ENCODE measurements around the gene RASGRF1. TPM values are rescaled to one million over a fixed set of nuclear protein-coding genes. Genes with fewer than 3 reads are reported as not detected.

RASGRF1 gene
- total RNA-seq, 2 experiments from 2014 or later: not detected

DNA sequence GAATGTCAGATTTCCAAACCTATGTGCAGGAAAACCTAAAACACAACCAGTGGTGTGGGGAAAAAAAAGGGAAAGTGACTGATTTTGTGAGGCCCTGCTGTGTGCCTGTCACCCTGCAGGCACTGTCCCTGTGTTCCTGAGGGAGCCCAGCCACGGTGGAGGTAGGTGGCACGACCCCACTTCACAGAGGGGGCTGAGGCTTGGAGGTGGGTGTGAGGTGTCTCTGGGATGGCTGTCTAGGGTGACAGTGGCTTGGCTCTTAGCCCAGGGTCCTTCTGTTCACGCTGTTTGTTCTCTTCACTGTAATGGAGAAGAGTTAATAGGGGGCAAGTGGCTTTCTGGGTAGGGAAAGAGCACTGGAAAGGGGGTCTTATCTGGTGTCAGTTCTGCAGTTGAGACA lies 22.6 kb downstream of the RASGRF1 start:
- ATAC-seq (ENCODE audit: low read depth) (no peak), DNase-seq (no peak)
- H3K9me3 Mint-ChIP-seq: no peaks in the 10 kb centered on the region
- no peak overlapping the region for H3K27ac Mint-ChIP-seq
- peaks cover 5% of the 10 kb centered on the region for H3K27me3 Mint-ChIP-seq
- no peaks in the 10 kb centered on the region for H3K36me3 Mint-ChIP-seq
- no peaks in the 10 kb centered on the region for H3K4me1 Mint-ChIP-seq
- H3K4me3 Mint-ChIP-seq: no peak overlapping the region
- POLR2A ChIA-PET: no interaction called here

DNA sequence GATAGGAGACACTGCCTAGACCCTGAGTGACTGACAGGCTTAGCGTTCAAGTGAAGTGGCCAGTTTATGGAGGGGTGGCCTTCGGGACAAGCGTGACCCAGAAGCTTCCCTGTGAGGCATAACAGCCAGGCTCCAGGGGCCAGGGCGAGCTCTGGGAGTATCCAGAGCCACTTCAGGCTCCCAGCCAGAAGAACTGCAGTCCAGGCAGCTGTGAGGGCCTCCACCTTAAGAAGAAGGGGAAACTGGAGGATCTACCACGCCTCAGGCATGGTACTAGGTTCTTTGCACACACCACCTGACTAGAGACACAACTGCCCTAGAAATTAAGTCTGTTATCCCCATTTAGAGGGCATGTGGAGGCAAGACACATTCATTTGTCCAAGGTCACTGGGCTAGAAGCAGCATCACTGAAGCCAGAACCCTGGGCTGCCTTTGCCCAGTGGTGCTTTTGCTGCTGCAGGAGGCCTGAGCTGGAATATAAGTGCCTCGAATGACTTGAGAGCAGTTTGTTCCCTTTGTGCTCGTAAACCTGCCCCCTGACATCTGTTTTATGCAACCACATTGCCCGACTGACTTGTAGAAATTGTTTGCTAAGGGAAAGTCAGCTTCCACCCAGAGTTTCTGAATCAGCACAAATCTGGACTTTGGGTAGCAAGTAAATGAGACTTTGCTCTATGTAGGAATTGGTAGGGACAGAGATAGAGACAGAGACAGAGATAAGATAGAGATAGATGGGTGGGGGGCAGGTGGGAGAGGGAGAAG lies 23.3 kb downstream of the RASGRF1 start:
- Mint-ChIP-seq H3K9me3 (no peaks in the 10 kb centered on the region), H3K36me3 (no peaks in the 10 kb centered on the region), H3K4me1 (no peaks in the 10 kb centered on the region), H3K27me3 (peaks cover 5% of the 10 kb centered on the region), H3K27ac (no peak overlapping the region), H3K4me3 (no peak overlapping the region)
- POLR2A ChIA-PET: no interaction called here
- DNase-seq (no peak), ATAC-seq (ENCODE audit: low read depth) (no peak)

DNA sequence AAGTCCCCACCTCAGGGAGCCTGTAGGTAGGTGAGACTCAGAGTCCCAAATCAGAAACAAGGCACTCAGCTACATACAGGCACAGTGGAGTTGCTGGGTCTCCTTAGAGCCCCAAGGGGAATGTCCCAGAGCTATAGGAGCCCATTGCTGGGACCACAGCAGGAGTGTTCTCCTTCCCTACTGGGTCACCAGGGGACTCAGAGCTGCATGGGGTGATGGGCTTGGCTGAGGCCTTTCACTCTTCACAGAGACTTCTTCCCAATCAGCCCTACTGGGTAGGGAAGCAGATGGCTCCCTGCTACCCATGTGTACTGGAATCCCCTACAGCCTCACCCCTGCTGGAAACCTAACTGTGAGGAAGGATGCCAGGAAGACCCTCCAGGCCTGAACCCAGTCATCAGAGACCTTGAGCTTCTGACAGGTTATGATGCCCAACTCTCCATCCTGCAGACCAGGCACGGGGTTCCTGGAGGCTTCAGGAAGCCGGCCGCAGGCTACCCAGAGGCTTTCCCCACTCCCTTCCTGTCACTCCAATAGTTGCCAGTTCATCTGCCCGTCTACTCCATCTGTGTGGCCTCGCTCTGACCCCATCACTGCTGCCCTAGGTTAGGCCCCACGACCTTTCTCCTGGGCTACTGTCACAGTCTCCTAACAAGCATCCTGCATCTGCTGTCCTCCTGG lies 24.0 kb downstream of the RASGRF1 start:
- ATAC-seq (ENCODE audit: low read depth) (no peak), DNase-seq (no peak)
- H3K27ac Mint-ChIP-seq: no peak overlapping the region
- no peaks in the 10 kb centered on the region for H3K36me3 Mint-ChIP-seq
- H3K9me3 Mint-ChIP-seq: no peaks in the 10 kb centered on the region
- POLR2A ChIA-PET: no interaction called here
- no peak overlapping the region for H3K4me3 Mint-ChIP-seq
- no peaks in the 10 kb centered on the region for H3K4me1 Mint-ChIP-seq
- H3K27me3 Mint-ChIP-seq: peaks cover 5% of the 10 kb centered on the region

DNA sequence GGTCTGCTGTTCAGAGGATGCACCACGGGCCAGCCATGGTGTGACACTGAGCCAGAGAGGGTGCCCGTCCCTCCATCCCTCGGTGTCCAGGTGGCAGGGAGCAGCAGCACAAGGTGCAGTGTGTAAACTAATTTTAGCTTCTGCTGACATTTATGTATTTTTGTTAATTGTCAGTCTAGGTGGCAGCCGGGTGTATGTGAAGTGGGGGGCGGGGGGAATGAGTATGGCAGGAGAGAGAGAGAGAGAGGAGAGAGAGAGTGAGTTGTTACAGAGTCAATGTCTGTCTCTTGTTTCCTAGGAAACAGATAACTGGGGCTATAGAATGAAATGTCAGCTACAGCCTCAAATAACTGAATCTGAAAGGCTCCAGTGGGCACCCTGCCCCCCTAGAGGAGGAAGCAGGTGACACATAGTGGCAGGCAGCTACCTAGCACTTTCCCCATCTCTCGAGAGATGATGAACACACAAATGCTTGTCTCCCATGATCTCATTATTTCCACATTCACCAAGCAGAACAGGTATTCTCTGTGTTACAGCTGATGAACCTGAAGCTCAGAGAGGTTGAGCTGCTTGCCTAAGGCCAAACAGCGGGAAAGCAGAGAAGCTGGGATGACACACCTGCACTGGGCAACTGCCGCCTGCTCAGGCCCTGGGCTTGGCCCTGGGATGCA lies 24.7 kb downstream of the RASGRF1 start:
- Mint-ChIP-seq H3K4me1 (no peaks in the 10 kb centered on the region), H3K27ac (no peak overlapping the region), H3K36me3 (no peaks in the 10 kb centered on the region), H3K4me3 (no peak overlapping the region), H3K9me3 (no peaks in the 10 kb centered on the region), H3K27me3 (peaks cover 5% of the 10 kb centered on the region)
- ATAC-seq (ENCODE audit: low read depth) (no peak), DNase-seq (no peak)
- POLR2A ChIA-PET: no interaction called here

DNA sequence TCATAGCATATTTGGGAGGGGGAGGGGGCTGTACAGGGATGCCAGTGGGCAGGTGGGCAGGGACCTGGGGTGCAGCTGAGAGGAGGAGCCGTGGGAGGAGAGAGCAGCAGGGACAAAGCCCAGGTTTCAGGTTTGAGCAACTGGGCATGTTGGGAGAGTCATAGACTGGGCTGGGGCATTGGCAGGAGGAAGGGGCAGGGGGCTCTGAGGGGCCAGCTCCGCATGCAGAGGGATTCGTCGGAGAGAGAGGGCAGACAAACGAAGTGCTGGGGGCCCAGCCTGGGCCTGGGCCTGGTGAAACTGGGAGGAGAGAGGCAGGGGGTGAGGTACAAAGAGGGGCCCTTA lies 25.2 kb downstream of the RASGRF1 start:
- peaks cover 5% of the 10 kb centered on the region for H3K27me3 Mint-ChIP-seq
- no peak overlapping the region for H3K4me3 Mint-ChIP-seq
- H3K36me3 Mint-ChIP-seq: no peaks in the 10 kb centered on the region
- no peaks in the 10 kb centered on the region for H3K9me3 Mint-ChIP-seq
- POLR2A ChIA-PET: no interaction called here
- H3K4me1 Mint-ChIP-seq: no peaks in the 10 kb centered on the region
- no peak for DNase-seq
- ATAC-seq (ENCODE audit: low read depth): no peak
- no peak overlapping the region for H3K27ac Mint-ChIP-seq

DNA sequence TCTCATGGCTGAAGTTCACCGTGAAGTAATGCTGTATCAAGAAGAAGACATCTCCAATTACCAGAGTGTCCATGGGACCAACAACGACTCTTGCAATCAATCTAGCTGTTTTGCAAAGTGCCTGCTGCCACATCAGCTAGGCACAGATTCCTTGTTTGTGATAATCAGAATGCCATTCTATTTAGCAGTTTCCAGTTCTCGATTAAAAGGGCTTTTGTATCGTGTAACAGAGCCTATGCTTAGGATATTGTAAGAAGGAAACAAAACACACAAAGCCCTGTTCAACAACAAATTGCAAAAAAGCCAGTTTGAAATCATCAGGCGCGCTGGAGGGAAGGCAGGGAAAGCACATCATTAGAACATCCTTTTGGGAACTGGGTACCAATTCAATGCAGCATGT lies 26.1 kb downstream of the RASGRF1 start:
- H3K4me3 Mint-ChIP-seq: no peak overlapping the region
- no peaks in the 10 kb centered on the region for H3K36me3 Mint-ChIP-seq
- no peaks in the 10 kb centered on the region for H3K9me3 Mint-ChIP-seq
- no peak for ATAC-seq (ENCODE audit: low read depth)
- no peaks in the 10 kb centered on the region for H3K4me1 Mint-ChIP-seq
- H3K27me3 Mint-ChIP-seq: peaks cover 8% of the 10 kb centered on the region
- no peak overlapping the region for H3K27ac Mint-ChIP-seq
- DNase-seq: no peak
- POLR2A ChIA-PET: no interaction called here

DNA sequence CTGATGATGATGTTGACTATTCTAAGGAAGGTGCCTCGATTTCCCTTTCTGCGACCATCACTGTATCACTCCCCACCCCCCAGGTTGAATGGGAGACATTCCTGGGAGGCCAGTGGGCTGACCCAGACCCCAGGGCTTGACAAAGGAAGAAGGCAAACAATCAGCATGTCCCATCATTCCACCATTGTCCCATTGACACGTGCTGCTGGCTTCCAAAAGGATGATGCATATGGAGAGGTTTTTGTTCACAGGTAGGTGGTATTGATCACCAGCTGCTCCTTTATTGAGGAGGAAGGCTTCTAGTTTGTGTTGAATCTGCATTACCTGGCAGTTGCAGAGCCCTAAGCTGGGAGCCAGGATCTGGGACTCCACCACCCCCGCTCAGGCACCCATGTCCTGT lies 30.4 kb downstream of the RASGRF1 start:
- H3K27ac Mint-ChIP-seq: no peak overlapping the region
- DNase-seq (no peak), ATAC-seq (ENCODE audit: low read depth) (no peak)
- POLR2A ChIA-PET: no interaction called here
- H3K27me3 Mint-ChIP-seq: peaks cover 13% of the 10 kb centered on the region
- no peaks in the 10 kb centered on the region for H3K9me3 Mint-ChIP-seq
- H3K36me3 Mint-ChIP-seq: no peaks in the 10 kb centered on the region
- H3K4me1 Mint-ChIP-seq: no peaks in the 10 kb centered on the region
- H3K4me3 Mint-ChIP-seq: no peak overlapping the region

DNA sequence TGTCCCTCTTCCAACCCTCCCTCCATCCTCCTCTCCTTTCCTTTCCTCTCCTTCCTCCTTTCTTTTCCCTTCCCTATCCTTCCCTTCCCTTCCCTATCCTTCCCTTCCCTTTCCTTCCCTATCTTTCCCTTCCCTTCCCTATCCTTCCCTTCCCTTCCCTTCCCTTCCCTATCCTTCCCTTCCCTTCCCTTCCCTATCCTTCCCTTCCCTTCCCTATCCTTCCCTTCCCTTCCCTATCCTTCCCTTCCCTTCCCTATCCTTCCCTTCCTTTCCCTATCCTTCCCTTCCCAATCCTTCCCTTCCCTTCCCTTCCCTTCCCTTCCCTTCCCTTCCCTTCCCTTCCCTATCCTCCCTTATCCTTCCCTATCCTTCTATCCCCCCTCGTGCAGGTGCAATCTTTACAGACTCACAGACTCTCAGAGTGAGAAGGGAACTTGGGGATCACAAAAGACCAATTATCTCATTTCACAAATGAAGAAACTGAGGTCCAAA lies 31.5 kb downstream of the RASGRF1 start:
- Mint-ChIP-seq H3K36me3 (no peaks in the 10 kb centered on the region), H3K27me3 (peaks cover 11% of the 10 kb centered on the region), H3K4me3 (no peak overlapping the region), H3K27ac (no peak overlapping the region), H3K4me1 (no peaks in the 10 kb centered on the region), H3K9me3 (no peaks in the 10 kb centered on the region)
- POLR2A ChIA-PET: no interaction called here
- no peak for DNase-seq
- no peak for ATAC-seq (ENCODE audit: low read depth)

DNA sequence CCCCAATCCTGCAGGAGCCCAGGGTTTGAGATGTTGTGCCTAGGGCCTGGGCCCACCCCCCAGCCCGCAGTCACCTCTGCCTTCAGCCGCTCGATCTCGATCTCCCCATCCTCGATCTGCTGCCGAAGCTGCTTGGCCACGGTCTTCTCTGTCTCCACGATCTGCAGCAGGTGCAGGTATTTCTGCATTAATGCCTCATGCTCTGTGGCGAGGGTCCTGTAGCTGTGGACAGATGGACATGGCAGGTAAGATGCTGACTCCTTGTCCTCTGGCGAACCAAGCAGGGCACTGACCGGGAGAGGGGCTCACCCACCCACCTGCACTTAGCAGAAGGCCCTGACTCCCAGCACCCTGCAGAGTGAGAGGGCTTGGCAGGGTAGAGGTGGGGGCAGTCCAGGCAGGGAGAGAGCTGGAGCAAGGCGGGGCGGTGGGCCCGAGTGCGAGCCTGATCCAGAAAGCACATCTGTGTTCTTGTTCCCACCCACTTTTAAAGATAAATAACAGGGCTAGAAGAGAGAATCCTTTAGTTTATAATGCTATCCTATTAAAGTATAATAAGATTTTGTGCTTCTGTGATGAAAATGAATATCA lies 32.2 kb downstream of the RASGRF1 start:
- POLR2A ChIA-PET: no interaction called here
- H3K36me3 Mint-ChIP-seq: no peaks in the 10 kb centered on the region
- no peaks in the 10 kb centered on the region for H3K4me1 Mint-ChIP-seq

DNA sequence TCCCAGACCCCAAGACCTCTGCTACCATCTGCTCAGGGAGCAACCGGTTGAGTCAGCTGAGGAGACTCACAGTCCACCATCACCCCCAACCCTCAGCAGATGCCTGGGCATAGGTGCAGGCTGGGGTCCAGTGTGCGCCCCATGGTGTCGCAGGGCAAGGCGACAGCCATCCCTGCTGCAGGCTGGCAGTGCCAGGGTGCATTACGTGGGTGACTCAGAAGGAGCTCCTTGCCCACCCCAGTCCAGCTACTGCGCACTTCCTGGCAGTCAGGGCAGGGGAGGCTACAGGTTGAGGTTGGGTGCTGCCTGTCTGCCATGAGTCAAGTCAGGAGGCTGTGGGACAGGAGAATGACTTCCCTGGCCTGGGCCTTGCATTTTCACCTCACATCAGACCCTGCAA lies 33.5 kb downstream of the RASGRF1 start:
- POLR2A ChIA-PET: no interaction called here
- H3K27me3 Mint-ChIP-seq: peaks cover 13% of the 10 kb centered on the region
- no peaks in the 10 kb centered on the region for H3K4me1 Mint-ChIP-seq
- DNase-seq (no peak), ATAC-seq (ENCODE audit: low read depth) (no peak)
- no peak overlapping the region for H3K27ac Mint-ChIP-seq
- H3K4me3 Mint-ChIP-seq: no peak overlapping the region
- no peaks in the 10 kb centered on the region for H3K36me3 Mint-ChIP-seq
- no peaks in the 10 kb centered on the region for H3K9me3 Mint-ChIP-seq

More for the DNA sequence above, 32.2 kb downstream of the RASGRF1 start:
- Mint-ChIP-seq H3K27ac (no peak overlapping the region), H3K9me3 (no peaks in the 10 kb centered on the region), H3K27me3 (peaks cover 13% of the 10 kb centered on the region), H3K4me3 (no peak overlapping the region)
- ATAC-seq (ENCODE audit: low read depth) (no peak), DNase-seq (no peak)

DNA sequence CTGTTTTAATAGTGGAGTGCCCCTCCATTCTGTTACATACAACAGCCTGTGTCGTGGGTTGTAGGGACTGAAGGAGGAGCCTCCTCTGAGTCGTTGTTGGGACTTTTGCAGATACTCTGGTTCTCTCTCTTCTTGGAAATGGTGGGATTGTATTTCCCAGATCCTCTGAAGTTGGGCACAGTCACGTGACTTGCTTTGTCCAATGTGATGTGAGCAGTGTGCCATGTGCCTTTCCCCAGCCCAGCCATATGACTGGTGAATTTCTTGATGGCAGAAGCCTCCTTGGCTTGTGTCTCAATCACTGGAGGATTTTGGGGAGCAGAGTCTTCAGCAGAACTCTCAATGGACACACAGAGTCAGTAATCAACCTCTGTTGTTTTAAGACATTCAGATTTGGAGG lies 36.2 kb downstream of the RASGRF1 start:
- POLR2A ChIA-PET: no interaction called here
- Mint-ChIP-seq H3K27ac (no peak overlapping the region), H3K4me1 (no peaks in the 10 kb centered on the region), H3K9me3 (no peaks in the 10 kb centered on the region), H3K27me3 (peaks cover 8% of the 10 kb centered on the region), H3K4me3 (no peak overlapping the region), H3K36me3 (no peaks in the 10 kb centered on the region)
- DNase-seq (no peak), ATAC-seq (ENCODE audit: low read depth) (no peak)

DNA sequence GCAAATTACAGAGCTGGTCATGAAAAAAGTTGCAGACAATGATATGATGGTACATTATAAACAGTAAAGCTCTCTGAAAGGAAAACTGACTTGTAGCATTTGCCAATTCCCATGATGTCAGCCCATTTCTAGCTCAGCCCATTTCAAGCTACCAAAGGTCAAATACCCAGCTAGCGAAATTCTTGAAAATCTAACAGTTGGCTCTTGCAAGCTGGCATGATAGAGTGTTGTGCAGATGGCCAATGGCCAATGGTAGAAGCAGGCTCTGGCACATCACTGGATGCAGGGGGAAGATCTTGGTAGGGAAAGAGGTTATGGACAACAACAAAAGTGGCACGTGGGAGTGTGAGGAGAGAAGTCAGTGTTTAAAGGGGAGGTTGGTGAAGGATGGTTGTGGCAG lies 36.7 kb downstream of the RASGRF1 start:
- no peak for DNase-seq
- Mint-ChIP-seq H3K27me3 (peaks cover 7% of the 10 kb centered on the region), H3K36me3 (no peaks in the 10 kb centered on the region), H3K4me3 (no peak overlapping the region), H3K27ac (no peak overlapping the region), H3K4me1 (no peaks in the 10 kb centered on the region), H3K9me3 (no peaks in the 10 kb centered on the region)
- no peak for ATAC-seq (ENCODE audit: low read depth)
- POLR2A ChIA-PET: no interaction called here

DNA sequence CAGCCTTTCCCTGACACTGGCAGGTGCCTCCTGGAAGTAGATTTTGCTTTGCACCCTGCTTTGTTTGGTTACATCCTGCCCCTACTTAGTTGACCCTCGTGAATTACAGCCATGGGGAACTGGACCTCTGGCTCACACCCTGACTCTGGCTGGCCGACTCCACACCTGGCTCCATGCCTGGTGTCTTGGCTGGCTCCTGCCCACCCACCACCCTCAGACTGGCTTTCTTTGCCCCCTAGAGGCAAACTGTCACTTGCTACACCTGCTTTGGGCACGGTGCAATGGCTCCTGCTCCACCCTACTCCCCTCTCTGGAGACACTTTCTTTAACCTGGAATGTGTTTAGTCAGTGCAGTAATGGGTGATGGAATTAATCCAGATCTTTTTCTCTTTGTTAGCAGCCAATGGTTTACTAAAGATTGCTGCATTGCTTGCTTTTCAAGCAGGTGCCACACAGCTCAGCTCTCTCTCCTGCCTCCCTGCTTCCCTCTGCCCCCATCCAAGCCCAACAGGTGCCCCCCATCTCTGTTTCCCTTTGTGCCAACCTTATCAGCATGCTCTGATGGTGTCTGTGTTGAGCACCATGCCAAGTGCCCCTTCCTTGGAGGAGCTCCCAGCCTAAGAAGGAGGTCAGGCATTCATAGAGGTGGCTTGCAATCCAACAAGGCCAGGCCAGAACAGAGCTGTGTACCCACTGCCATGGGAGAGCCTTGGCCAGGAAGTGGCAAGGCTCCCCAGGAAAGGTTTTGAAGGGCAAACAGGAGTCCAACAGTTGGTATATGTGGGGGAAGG lies 38.4 kb downstream of the RASGRF1 start:
- ATAC-seq (ENCODE audit: low read depth): no peak
- POLR2A ChIA-PET: no interaction called here
- Mint-ChIP-seq H3K27me3 (peaks cover 7% of the 10 kb centered on the region), H3K4me3 (no peak overlapping the region), H3K4me1 (no peaks in the 10 kb centered on the region), H3K9me3 (no peaks in the 10 kb centered on the region), H3K36me3 (no peaks in the 10 kb centered on the region), H3K27ac (no peak overlapping the region)
- no peak for DNase-seq
